Epithelial cell of proximal tubule (primary cell): ENCODE measurements around the gene LGMN. TPM values are rescaled to one million over a fixed set of nuclear protein-coding genes. Genes with fewer than 3 reads are reported as not detected.

Experiments used
- DNase-seq: peaks from one replicate; pipeline ENCODE4 v3.0.0-alpha.2; 2011; ENCODE audit warnings: low read depth
- H3K4me3 ChIP-seq: 2 replicates; pipeline ENCODE4 v1.5.1; 2011; ENCODE audit warnings: low read depth, mild to moderate bottlenecking, low read length
- CTCF ChIP-seq: conservative IDR thresholded peaks from 2 replicates; pipeline ENCODE4 v1.5.1; 2012; ENCODE audit warnings: low read depth, mild to moderate bottlenecking, low read length
- total RNA-seq: library from RNA; depleted of rRNA; stranded (reverse); fragments of >200 nt; gene quantifications from 2 replicates; pipeline ENCODE4 v1.2.3, GENCODE V29; 2015

LGMN gene
- total RNA-seq, 1 donor from 2014 or later, result 63.5 TPM

- no peak for DNase-seq
- H3K4me3 ChIP-seq, result no peak overlapping the region
- TF ChIP-seq CTCF, result no peak
These were observed 23.7 kb downstream of the LGMN start for GRCh38 chr14:92724516-92725340.

GRCh38 chr14:92719890-92720323 lies 28.5 kb downstream of the LGMN start:
- no peak for TF ChIP-seq CTCF
- no peak for DNase-seq
- no peak overlapping the region for H3K4me3 ChIP-seq

- TF ChIP-seq CTCF, result no peak
- DNase-seq, result no peak
These were observed 29.0 kb downstream of the LGMN start for GRCh38 chr14:92719421-92719820.

GRCh38 chr14:92718664-92719063 lies 29.8 kb downstream of the LGMN start:
- no peak for DNase-seq
- TF ChIP-seq CTCF, result no peak
- H3K4me3 ChIP-seq, result no peak overlapping the region

More at GRCh38 chr14:92719421-92719820, 29.0 kb downstream of the LGMN start:
- no peak overlapping the region for H3K4me3 ChIP-seq

- TF ChIP-seq CTCF, result no peak
- no peak overlapping the region for H3K4me3 ChIP-seq
- DNase-seq, result no peak
These were observed 30.8 kb downstream of the LGMN start for GRCh38 chr14:92717571-92718042.

- TF ChIP-seq CTCF, result no peak
- H3K4me3 ChIP-seq, result no peak overlapping the region
- no peak for DNase-seq
These were observed 32.3 kb downstream of the LGMN start for GRCh38 chr14:92716131-92716530.
